Measurements from ENCODE around the gene RUSC1.

The RUSC1 gene

DNA sequence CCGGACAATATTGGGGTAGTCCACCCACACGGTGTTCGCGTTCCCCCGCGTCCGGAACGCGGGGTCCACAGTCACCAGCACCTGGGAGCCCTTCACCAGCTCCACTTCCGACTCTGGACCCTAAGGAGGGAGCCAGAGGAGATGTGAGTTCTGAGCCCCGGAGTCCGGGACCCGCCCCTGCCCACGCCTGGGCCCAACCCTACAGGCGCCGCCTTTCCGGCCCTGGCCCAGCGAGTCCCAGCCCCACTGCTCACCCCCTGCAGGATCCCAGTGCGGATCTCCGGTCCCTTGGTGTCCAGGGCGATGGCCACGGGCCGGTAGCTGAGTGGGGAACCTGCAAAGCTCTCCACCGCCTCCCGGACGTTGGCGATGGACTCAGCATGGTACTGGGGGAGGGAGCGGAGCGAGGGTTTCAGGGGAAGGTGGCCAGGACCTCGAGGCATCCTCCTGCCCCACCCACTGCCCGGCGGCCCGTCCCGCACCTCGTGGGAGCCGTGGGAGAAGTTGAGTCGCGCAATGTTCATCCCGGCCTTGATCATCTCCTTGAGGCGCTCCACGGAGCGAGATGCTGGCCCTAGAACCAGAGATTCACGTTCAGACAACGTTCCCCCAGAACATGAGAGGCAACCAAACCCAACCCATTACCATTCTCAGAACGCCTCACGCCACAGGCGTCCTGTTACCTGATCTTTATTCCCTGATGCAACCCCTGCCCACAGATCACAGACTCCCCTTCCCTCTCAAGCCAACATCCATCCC is 25.3 kb upstream of the RUSC1 start:
- CTCF ChIA-PET = no interaction called here
- POLR2A ChIA-PET = interaction anchor here (0.6 kb wide), 1 partner anchor 739 kb away, joined by 5 read pairs; no protein-coding TSS in a partner anchor
- DNase-seq (ENCODE audit: extremely low spot score) = no peak
- no peak for TF ChIP-seq CTCF (IDR thresholded peaks at IDR 0.05; ENCODE audit: control extremely low read depth, extremely low read depth, low read depth, missing control alignments)

DNA sequence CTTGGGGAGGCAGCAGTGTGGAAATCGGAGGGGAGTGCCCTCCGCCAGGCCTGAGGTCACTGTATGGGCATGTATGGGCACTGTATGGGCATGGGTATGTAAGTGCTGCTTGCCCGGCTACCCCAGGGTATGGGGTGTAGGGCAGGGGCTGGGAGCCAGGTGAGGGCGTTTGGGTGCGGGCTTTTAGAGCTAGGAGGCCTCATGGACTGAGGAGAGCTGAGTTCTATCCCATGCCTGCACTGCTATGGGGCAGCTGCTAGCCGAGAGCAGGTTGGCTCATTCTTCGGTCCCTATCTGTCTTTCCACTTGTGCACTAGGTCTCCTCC is 24.8 kb upstream of the RUSC1 start:
- ChIA-PET POLR2A (no interaction called here), CTCF (no interaction called here)
- no peak for DNase-seq (ENCODE audit: extremely low spot score)
- TF ChIP-seq CTCF (IDR thresholded peaks at IDR 0.05; ENCODE audit: control extremely low read depth, extremely low read depth, low read depth, missing control alignments) = no peak

DNA sequence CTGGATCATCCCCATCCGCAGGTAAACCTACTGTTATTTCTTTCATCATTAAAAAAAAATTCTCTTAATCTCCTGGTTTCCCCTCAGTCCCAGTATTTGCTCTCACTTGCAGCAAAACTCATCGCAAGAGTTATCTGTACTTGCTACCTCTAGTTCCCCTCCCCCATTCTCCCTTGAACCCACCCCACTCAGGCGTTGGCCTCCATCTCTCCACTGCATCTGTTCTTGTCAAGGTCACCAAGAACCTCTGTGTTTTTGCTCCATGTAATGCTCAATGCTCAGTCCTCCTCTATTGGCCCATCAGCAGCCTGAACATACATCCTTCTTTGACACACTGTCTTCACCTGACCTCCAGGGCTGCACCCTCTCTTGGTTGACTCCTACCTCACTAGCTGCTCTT is 24.0 kb upstream of the RUSC1 start:
- ChIA-PET CTCF (interaction anchor here (1.3 kb wide), 1 partner anchor 25 kb away, joined by 3 read pairs; no protein-coding TSS in a partner anchor), POLR2A (no interaction called here)
- DNase-seq (ENCODE audit: extremely low spot score) = no peak
- TF ChIP-seq CTCF (IDR thresholded peaks at IDR 0.05; ENCODE audit: control extremely low read depth, extremely low read depth, low read depth, missing control alignments) = no peak

DNA sequence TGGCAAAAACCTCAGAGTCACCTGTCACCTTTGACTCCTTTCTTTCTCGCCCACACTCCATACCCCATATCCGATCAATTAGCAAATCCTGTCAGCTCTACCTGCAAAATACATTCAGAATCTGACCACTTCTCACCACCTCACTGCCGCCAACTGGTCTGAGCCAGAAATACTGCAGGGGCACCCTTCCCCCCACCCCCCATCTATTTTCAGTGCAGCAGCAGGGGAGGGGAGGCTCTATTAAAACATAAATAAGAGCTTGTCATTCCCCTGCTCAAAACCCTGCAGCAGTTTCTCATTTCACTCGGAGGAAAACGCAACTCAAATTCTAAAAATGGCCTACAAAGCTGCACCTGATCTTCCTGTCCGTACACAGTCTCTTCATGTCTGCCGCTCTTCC is 23.3 kb upstream of the RUSC1 start:
- POLR2A ChIA-PET = no interaction called here
- CTCF ChIA-PET = interaction anchor here (0.7 to 2.2 kb wide), 4 partner anchors 11 to 47 kb away, joined by 3 to 7 read pairs (median 4); partner anchors contain the start of gene FDPS
- TF ChIP-seq CTCF (IDR thresholded peaks at IDR 0.05; ENCODE audit: control extremely low read depth, extremely low read depth, low read depth, missing control alignments) = no peak
- DNase-seq (ENCODE audit: extremely low spot score) = no peak

DNA sequence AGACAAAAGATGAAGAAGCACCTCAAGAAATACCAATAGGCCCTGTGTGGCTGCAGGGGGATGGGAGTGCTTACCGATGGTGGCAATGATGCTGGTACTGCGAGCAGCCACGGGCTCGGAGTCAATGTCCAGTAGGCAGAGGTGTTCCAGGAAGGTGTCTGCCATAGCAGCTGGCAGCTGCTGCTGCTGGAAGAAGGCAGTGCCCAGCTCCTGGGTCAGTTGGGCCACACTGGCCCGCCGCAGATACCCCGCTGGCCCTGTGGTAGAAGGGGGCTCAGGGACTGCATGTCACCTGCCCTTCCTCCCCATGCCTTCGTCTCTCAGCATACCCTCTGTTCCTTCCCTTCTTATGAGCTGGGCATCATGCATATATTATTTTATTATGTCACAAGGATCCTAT is 20.7 kb upstream of the RUSC1 start:
- CTCF ChIA-PET = interaction anchor here (1.0 to 2.1 kb wide), 3 partner anchors 16 to 49 kb away, joined by 3 to 9 read pairs (median 4); no protein-coding TSS in a partner anchor

More for the DNA sequence above, 20.7 kb upstream of the RUSC1 start:
- no peak for TF ChIP-seq CTCF (IDR thresholded peaks at IDR 0.05; ENCODE audit: control extremely low read depth, extremely low read depth, low read depth, missing control alignments)
- POLR2A ChIA-PET = no interaction called here
- DNase-seq (ENCODE audit: extremely low spot score) = no peak

All from GM10248 (cell line).